HepG2 (cell line): Measurements from ENCODE around the gene COL4A2. TPM values are rescaled to one million over a fixed set of nuclear protein-coding genes. Genes with fewer than 3 reads are reported as not detected.

Experiments used
- ATAC-seq: fragments of 200-7000 bp; cut with Tn5 transposase; 3 replicates; pipeline ENCODE4 v1.9.1; 2020; ENCODE audit warnings: mild to moderate bottlenecking, moderate library complexity
- BruUV-seq: library from RNA; stranded (reverse); fragments of 400-500 nt; replicated peaks from 2 replicates; lab custom pipeline; 2021; lab: Mats Ljungman, UMichigan
- CTCF ChIA-PET: fragments of 300-600 bp; formaldehyde crosslinking; extraction: SDS; loops from one replicate; lab custom pipeline; 2021; ENCODE audit warnings: low total read pairs, inconsistent platforms, low intra/inter-chr PET ratio; lab: Yijun Ruan, JAX
- POLR2A ChIA-PET: fragments of 350-600 bp; sonication (Branson Sonifier 250); formaldehyde crosslinking; loops from one replicate; lab custom pipeline; 2020; ENCODE audit warnings: antibody characterized with exemption, inconsistent platforms; lab: Yijun Ruan, JAX
- DNase-seq: peaks from one replicate; pipeline ENCODE4 v3.0.0-alpha.2; 2015; ENCODE audit warnings: low spot score
- FAIRE-seq: peaks from 3 replicates; lab custom pipeline; 2011; peaks lifted over from hg19 to GRCh38; lab: Jason Lieb, UNC
- H2AFZ ChIP-seq: one replicate; pipeline ENCODE4 v1.6.1; 2011; ENCODE audit warnings: low read length, inconsistent platforms
- H3K27ac ChIP-seq: fragments of 300-600 bp; 3 replicates; pipeline ENCODE4 v1.8.0; 2011; ENCODE audit warnings: mixed run types, mild to moderate bottlenecking, mixed read lengths, low read length, inconsistent platforms; ENCODE audit not compliant: insufficient read depth; ENCODE audit errors: extremely low read length
- H3K27me3 ChIP-seq, 2 experiments: fragments of 200-600 bp in 1 of 2; 2 replicates in 1 of 2; 3 replicates in 1 of 2; pipeline versions ENCODE4 v1.6.0 to v1.8.0; 2011; ENCODE audit warnings: low read length in 2 of 2, mild to moderate bottlenecking in 2 of 2, moderate library complexity in 2 of 2, inconsistent platforms in 1 of 2; ENCODE audit not compliant: insufficient read depth in 2 of 2, control insufficient read depth in 1 of 2
- H3K36me3 ChIP-seq, 2 experiments: fragments of 200-600 bp in 1 of 2; replicated peaks in 1 of 2; 2 replicates in 1 of 2; 3 replicates in 1 of 2; pipeline versions ENCODE4 v1.5.1 to v1.8.0; 2011; ENCODE audit warnings: low read length in 2 of 2, inconsistent platforms in 1 of 2; ENCODE audit not compliant: insufficient read depth in 2 of 2, control insufficient read depth in 1 of 2
- H3K4me1 ChIP-seq: 2 replicates; pipeline ENCODE4 v1.5.1; 2012; ENCODE audit warnings: low read length, inconsistent platforms; ENCODE audit not compliant: insufficient read depth
- H3K4me2 ChIP-seq: 2 replicates; pipeline ENCODE4 v1.6.0; 2011; ENCODE audit warnings: low read depth, low read length, inconsistent platforms
- H3K4me3 ChIP-seq, 3 experiments: fragments of 200-600 bp in 1 of 3; sonication (generic), shearing (Covaris generic) in 1 of 3; replicated peaks in 1 of 3; 2 replicates each; pipeline ENCODE4 v1.5.1; 2011 to 2016; ENCODE audit warnings: low read length in 3 of 3, inconsistent platforms in 2 of 3, low read depth in 2 of 3, mild to moderate bottlenecking in 2 of 3, control low read depth in 1 of 3, mixed read lengths in 1 of 3; ENCODE audit not compliant: insufficient read depth in 1 of 3
- H3K79me2 ChIP-seq: one replicate; pipeline ENCODE4 v1.6.1; 2011; ENCODE audit warnings: low read length, inconsistent platforms; ENCODE audit not compliant: insufficient read depth
- H3K9ac ChIP-seq: 2 replicates; pipeline ENCODE4 v1.6.0; 2011; ENCODE audit warnings: mild to moderate bottlenecking, low read depth, low read length, inconsistent platforms; ENCODE audit not compliant: insufficient read depth
- H3K9me3 ChIP-seq: 2 replicates; pipeline ENCODE4 v1.5.1; 2012; ENCODE audit warnings: mild to moderate bottlenecking, low read length
- H4K20me1 ChIP-seq: 2 replicates; pipeline ENCODE4 v1.6.0; 2011; ENCODE audit warnings: inconsistent platforms, mild to moderate bottlenecking, low read length, moderate library complexity; ENCODE audit not compliant: insufficient read depth
- CREB3 ChIP-seq: sonication (generic); formaldehyde crosslinking; IDR thresholded peaks from 2 replicates; pipeline ENCODE4 v1.5.0; 2020; ENCODE audit warnings: missing genetic modification reagents
- GATAD1 ChIP-seq: IDR thresholded peaks from 2 replicates; pipeline ENCODE4 v1.6.1; 2016; ENCODE audit warnings: missing genetic modification reagents, missing compliant biosample characterization
- HCFC1 ChIP-seq: fragments of 150-350 bp; IDR thresholded peaks from 2 replicates; pipeline ENCODE4 v1.6.1; 2014; ENCODE audit warnings: low read depth, low read length
- HES4 ChIP-seq: sonication (generic); formaldehyde crosslinking; IDR thresholded peaks from 2 replicates; pipeline ENCODE4 v1.9.0; 2021; ENCODE audit warnings: mild to moderate bottlenecking, missing genetic modification reagents, borderline replicate concordance
- HOXA7 ChIP-seq: sonication (generic); formaldehyde crosslinking; IDR thresholded peaks from 2 replicates; pipeline ENCODE4 v1.8.1; 2022; ENCODE audit warnings: mild to moderate bottlenecking, missing genetic modification reagents, moderate library complexity
- KDM5A ChIP-seq: fragments of 200-600 bp; sonication (generic); IDR thresholded peaks from 2 replicates; pipeline ENCODE4 v1.7.0; 2018; ENCODE audit warnings: antibody characterized with exemption, mild to moderate bottlenecking, low read length, borderline replicate concordance
- MXD1 ChIP-seq: sonication (generic); formaldehyde crosslinking; IDR thresholded peaks from 2 replicates; pipeline ENCODE4 v1.4.0; 2020; ENCODE audit warnings: mild to moderate bottlenecking, missing genetic modification reagents
- RERE ChIP-seq: IDR thresholded peaks from 2 replicates; pipeline ENCODE4 v1.6.1; 2016; ENCODE audit warnings: low read depth, missing genetic modification reagents, missing compliant biosample characterization
- SRSF9 ChIP-seq: fragments of 200-400 bp; formaldehyde crosslinking; IDR thresholded peaks from 2 replicates; pipeline ENCODE4 v1.6.1; 2018; ENCODE audit warnings: borderline replicate concordance, mild to moderate bottlenecking, low read depth, low read length; ENCODE audit not compliant: insufficient read depth, poor library complexity, severe bottlenecking
- TRIM24 ChIP-seq: sonication (generic); formaldehyde crosslinking; IDR thresholded peaks from 2 replicates; pipeline ENCODE4 v1.8.0; 2022; ENCODE audit warnings: mild to moderate bottlenecking, missing genetic modification reagents
- ZBTB46 ChIP-seq: sonication (generic); formaldehyde crosslinking; IDR thresholded peaks from 2 replicates; pipeline ENCODE4 v1.4.0; 2020; ENCODE audit warnings: mild to moderate bottlenecking, missing genetic modification reagents, borderline replicate concordance
- ZNF331 ChIP-seq: sonication (generic); formaldehyde crosslinking; IDR thresholded peaks from 2 replicates; pipeline ENCODE4 v1.4.0; 2020; ENCODE audit warnings: missing genetic modification reagents
- ZNF432 ChIP-seq: sonication (generic); formaldehyde crosslinking; IDR thresholded peaks from 2 replicates; pipeline ENCODE4 v1.5.0; 2020; ENCODE audit warnings: missing genetic modification reagents, mild to moderate bottlenecking, borderline replicate concordance
- ZNF780A ChIP-seq: sonication (generic); formaldehyde crosslinking; IDR thresholded peaks from 2 replicates; pipeline ENCODE4 v1.8.0; 2022; ENCODE audit warnings: mild to moderate bottlenecking, missing genetic modification reagents, moderate library complexity
- WGBS: methylation state at CpG from one replicate; pipeline ENCODE4 v1.1.6; 2017; ENCODE audit warnings: low lambda C conversion rate; 5-methylcytosine and 5-hydroxymethylcytosine counted together
- in situ Hi-C: cut with HindIII; loops from 2 replicates; pipeline ENCODE4 v1.10.0; 2017; ENCODE audit warnings: low pct_unique_long_range_greater_than_20kb; ENCODE audit not compliant: extremely low pct_ligation_motif_present
- intact Hi-C: fragments of 100-400 bp; cut with micrococcal nuclease; formaldehyde crosslinking; loops from one replicate; pipeline ENCODE4 v1.10.0; 2022; ENCODE audit not compliant: unreplicated experiment
- polyA plus RNA-seq, 8 experiments: library from polyadenylated mRNA; depleted of rRNA in 3 of 8; stranded (reverse) in 7 of 8; unstranded in 1 of 8; fragments of >200 nt; fragmentation: Illumina TruSeq in 4 of 8; extraction: Trizol in 4 of 8; gene quantifications; 2 replicates each; pipeline versions ENCODE4 v1.2.1 to v1.2.3, GENCODE V29; 2011 to 2016; ENCODE audit warnings: low read depth in 4 of 8, missing spikeins in 1 of 8, mixed read lengths in 1 of 8; ENCODE audit not compliant: insufficient read depth in 1 of 8
- total RNA-seq, 5 experiments: library from RNA; depleted of rRNA; stranded (reverse); fragments of >200 nt; fragmentation: Illumina TruSeq; extraction: Trizol; gene quantifications; 2 replicates each; pipeline ENCODE4 v1.2.3, GENCODE V29; 2016; ENCODE audit warnings: low read depth in 1 of 5

Gene COL4A2
- total and polyA plus RNA-seq, 2 of the 13 experiments (the other 11 are each of a cell fraction or from before 2014, with no cell fraction given): 0.22 to 1.9 TPM

GRCh38 chr13:110455941-110456340 is 148.9 kb downstream of the COL4A2 start:
- peak; percentile 79 for DNase-seq
- no peak overlapping the region for H2AFZ ChIP-seq
- peak overlapping the region; percentile 80 for H3K4me2 ChIP-seq
- FAIRE-seq: peak; percentile 83
- intact Hi-C loops: loop anchor here (1.0 to 10.0 kb wide), 6 partner anchors 34 to 259 kb away; partner anchors contain the start of genes ING1 and NAXD
- H3K27ac ChIP-seq: no peak overlapping the region
- in situ Hi-C loops: loop anchor here (5.0 kb wide), 1 partner anchor 106 kb away; the partner anchor contains the start of gene RAB20
- no TSS peak for BruUV-seq
- WGBS: 0% methylated on average over 10 of the region's 10 CpGs
- ChIA-PET POLR2A (interaction anchor here (1.0 kb wide), 1 partner anchor 106 kb away, joined by 3 read pairs; no protein-coding TSS in a partner anchor), CTCF (interaction anchor here (0.8 kb wide), 1 partner anchor 138 kb away, joined by 5 read pairs; no protein-coding TSS in a partner anchor)
- H3K4me1 ChIP-seq: peaks cover 41% of the 10 kb centered on the region
- no peaks in the 10 kb centered on the region for H4K20me1 ChIP-seq
- H3K27me3 ChIP-seq: peaks cover 0 to 31% of the 10 kb centered on the region in 2 experiments; a peak in 3 of 5 replicates
- no peak overlapping the region for H3K4me3 ChIP-seq
- H3K36me3 ChIP-seq: no peaks in the 10 kb centered on the region
- H3K9me3 ChIP-seq: no peaks in the 10 kb centered on the region
- ATAC-seq: peak; percentile 96
- no peaks in the 10 kb centered on the region for H3K79me2 ChIP-seq
- no peak overlapping the region for H3K9ac ChIP-seq
- TF ChIP-seq ZNF331 (CRISPR knock-in tag) (peak; percentile 42; the same call in 1 of the 2 replicates), HOXA7 (CRISPR knock-in tag) (no peak), CREB3 (CRISPR knock-in tag) (no peak), ZNF432 (CRISPR knock-in tag) (no peak), RERE (CRISPR knock-in tag) (no peak), HCFC1 (no peak), MXD1 (CRISPR knock-in tag) (no peak), ZBTB46 (no peak), KDM5A (no peak), TRIM24 (CRISPR knock-in tag) (no peak), ZNF780A (no peak), HES4 (CRISPR knock-in tag) (no peak), GATAD1 (CRISPR knock-in tag) (peak; percentile 55; the same call in 1 of the 2 replicates), SRSF9 (no peak)
